ENCODE data around the gene ASB18.

DNA sequence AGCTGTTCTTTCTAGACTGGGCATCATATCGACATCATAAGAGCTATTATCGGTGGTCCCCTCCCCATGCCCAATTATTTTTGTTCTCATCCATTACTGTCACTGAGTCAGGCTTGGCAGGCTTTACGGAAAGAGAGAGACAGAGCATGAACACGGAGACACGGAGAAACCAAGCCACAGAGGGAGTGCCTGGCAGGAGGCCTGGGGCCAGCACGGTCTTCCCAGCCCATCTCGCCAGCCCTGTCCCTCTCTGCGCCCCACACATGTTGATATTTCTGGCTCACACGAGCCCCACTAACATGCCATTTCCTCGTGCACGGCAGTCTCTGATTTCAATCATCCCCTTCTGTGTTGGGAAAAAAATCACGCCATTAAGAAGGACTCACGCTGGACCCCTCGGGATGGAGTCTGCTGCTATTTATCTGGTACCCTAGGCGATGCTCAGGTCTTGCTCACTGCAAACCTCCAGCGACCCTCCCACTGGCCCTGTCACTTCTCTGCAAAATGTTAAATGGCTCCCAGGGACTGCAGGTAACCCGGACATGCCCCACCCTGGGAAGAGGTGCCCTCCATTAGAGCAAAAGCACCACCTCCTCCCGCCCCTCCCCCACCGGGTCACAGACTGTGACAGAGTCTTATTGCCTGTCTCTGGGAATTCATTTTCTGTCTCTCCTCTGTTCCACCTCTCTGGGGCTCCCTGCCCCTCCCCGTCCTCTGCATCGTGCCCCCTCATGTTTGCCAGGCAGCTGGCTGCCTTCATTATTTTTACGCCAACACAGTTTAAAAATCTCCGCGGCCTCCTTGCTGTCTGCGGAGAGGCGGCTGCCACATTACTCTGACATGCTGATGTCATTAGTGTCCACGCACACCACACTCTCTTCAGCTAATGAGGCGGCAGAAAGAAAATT lies 55.9 kb downstream of the ASB18 start:
- TF ChIP-seq GATA2 (IDR thresholded peaks at IDR 0.05; ENCODE audit: low read depth, low read length) (no peak), GATA3 (IDR thresholded peaks at IDR 0.05; ENCODE audit: low read depth, low read length) (no peak)

Data from SH-SY5Y (cell line).